Measurements from ENCODE around the gene CCND1.

DNA sequence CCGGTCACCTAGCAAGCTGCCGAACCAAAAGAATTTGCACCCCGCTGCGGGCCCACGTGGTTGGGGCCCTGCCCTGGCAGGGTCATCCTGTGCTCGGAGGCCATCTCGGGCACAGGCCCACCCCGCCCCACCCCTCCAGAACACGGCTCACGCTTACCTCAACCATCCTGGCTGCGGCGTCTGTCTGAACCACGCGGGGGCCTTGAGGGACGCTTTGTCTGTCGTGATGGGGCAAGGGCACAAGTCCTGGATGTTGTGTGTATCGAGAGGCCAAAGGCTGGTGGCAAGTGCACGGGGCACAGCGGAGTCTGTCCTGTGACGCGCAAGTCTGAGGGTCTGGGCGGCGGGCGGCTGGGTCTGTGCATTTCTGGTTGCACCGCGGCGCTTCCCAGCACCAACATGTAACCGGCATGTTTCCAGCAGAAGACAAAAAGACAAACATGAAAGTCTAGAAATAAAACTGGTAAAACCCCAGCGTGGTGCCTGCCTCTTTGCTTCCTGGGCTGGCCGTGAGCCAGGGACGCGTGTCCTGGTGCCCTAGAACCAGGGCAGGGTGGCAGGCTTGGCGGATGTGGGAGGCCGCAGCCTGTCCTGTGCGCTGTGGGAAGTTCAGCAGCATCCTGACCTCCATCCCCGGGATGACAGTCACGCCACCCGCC is 13.2 kb downstream of the CCND1 start:
- TF ChIP-seq CTCF (conservative IDR thresholded peaks at IDR 0.05; ENCODE audit: low read length) (no peak), EZH2phosphoT487 (IDR thresholded peaks at IDR 0.05; ENCODE audit: borderline replicate concordance, low read depth, low read length) (no peak)

Measured in OCI-LY7 (cell line).